Activated T-helper 1 cell treated with anti-CD3 and anti-CD28 coated beads, Interleukin-12 subunit alpha, Interleukin-12 subunit beta, Interleukin-2, Interleukin-4 antibody, amounts not matched to agents 30 ng/mL and 10 ng/mL and 1 ng/mL, durations not matched to agents 14 hours and 24 hours and 36 hours (primary cell): ENCODE results near the gene GAP43. TPM values are rescaled to one million over a fixed set of nuclear protein-coding genes. Genes with fewer than 3 reads are reported as not detected.
A peak's percentile ranks its signal among the peaks of the same experiment; 100 is the strongest.

Experiments used
- DNase-seq: peaks from one replicate; pipeline ENCODE4 v3.0.0; 2021; ENCODE audit warnings: low spot score
- H3K27ac Mint-ChIP-seq: one replicate; pipeline ENCODE4 v1.8.0; 2021; ENCODE audit warnings: mild to moderate bottlenecking, mixed read lengths
- H3K27me3 Mint-ChIP-seq: one replicate; pipeline ENCODE4 v1.8.0; 2022; ENCODE audit warnings: mild to moderate bottlenecking, moderate library complexity, mixed read lengths; ENCODE audit not compliant: insufficient read depth
- H3K36me3 Mint-ChIP-seq: one replicate; pipeline ENCODE4 v1.8.0; 2021; ENCODE audit warnings: low read depth, mixed read lengths
- H3K4me1 Mint-ChIP-seq: one replicate; pipeline ENCODE4 v1.8.0; 2021; ENCODE audit warnings: low read depth, mixed read lengths
- H3K4me3 Mint-ChIP-seq: one replicate; pipeline ENCODE4 v1.8.0; 2021; ENCODE audit warnings: mild to moderate bottlenecking, moderate library complexity, mixed read lengths
- H3K9me3 Mint-ChIP-seq: one replicate; pipeline ENCODE4 v1.8.0; 2021; ENCODE audit warnings: mixed read lengths
- intact Hi-C: fragments of 100-400 bp; cut with micrococcal nuclease; formaldehyde crosslinking; loops from one replicate; pipeline ENCODE4 v1.15.1; 2024
- total RNA-seq: library from RNA; stranded (reverse); gene quantifications from 2 replicates; pipeline ENCODE4 v1.2.3, GENCODE V29; 2022

Gene GAP43
- total RNA-seq, 1 donor from 2014 or later, result not detected

DNA sequence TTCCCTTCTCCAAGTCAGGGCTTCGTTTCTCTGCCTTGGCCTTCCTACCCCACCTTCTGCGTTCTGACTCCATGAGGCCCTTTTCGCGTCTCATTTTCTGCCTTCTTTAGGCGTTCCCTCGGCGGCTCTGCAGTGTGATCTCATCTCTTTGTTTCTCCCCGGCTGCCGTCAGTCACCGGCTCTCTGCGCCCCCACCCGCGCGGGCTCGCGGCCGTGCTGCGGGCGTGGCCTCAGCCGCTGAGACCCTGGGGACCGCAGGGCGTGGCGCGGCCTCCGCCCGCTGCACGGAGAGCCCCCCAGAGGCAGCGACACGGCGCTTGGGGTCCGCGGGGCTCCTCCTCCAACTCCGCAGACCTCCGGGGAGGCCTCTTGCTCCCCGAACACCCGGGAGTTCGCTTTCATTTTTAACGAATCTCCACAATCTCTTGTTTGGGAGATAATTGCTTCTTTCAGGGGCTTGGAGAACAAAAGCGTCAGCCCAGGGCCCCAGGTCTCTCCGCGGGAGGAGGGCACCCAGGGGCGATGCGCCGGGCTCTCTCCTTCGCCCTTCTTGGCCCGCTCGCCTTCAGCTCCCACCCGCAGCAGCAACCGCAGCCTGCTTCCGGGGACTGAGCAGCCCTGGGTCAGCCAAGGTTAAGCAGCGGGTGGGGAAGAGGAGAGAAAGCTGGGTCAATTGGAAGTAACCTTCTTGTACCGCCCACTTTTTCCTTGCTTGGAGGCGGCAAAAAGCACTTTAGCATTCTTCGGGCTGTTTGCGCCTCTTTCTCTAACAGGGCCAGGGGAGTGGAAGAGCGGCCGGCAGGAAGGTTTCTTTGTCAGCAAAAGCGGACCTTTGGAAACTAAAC, 35.2 kb downstream of the GAP43 start:
- peaks cover 9% of the 10 kb centered on the region for H3K27me3 Mint-ChIP-seq
- peaks cover 32% of the 10 kb centered on the region for H3K4me1 Mint-ChIP-seq
- intact Hi-C loops, result loop anchor here (1.0 to 10.0 kb wide), 4 partner anchors 126 to 1602 kb away; partner anchors contain the start of genes CCDC191, QTRT2 and ZBTB20
- peak; percentile 69 for DNase-seq
- H3K36me3 Mint-ChIP-seq, result no peaks in the 10 kb centered on the region
- H3K9me3 Mint-ChIP-seq, result no peaks in the 10 kb centered on the region
- H3K4me3 Mint-ChIP-seq, result peak overlapping the region; percentile 86
- H3K27ac Mint-ChIP-seq, result peak overlapping the region; percentile 90

DNA sequence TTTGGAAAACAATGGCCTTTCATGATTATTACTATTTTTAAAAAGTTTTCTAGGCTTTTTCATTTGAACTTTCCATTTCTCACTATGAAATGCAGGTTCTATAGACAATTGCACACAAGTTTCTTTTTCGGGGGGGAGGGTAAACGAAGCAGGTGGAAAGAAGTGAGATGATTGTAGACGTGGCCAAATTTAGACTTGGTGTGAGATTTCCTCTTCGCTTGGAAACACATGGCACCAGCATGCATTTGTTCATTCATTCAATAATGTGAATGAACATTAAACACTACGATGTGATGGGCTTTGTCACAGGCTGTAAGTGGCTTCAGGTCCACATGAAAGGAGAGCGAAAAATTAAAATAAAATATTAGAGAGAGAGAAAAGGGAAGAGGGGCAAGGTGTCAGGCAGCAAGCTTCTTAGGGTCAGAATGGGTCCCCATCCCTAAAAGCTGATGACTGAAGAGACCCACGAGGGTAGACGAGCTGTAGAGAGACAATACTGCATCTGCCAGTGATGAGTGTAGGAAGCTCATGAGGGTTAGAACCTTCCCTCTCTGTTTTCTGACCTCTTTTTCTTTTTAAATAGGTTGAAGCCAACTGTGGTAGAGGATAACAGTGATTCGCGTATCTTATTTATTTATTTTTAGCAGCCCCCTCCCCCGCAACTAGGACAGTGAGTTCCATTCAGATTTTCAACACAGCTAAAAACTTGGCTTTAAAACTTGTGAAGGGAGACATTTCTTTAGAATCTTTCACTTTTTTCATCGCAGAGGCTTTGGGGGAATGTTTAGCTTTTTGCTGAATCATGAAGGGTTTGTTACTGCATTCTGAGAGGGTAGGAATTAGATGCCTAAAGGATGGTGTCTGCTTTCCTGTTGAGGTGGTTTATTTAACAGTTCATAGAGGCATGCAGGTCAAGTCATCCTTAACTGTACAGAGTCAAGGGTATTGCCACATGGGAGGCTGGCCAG, 36.2 kb downstream of the GAP43 start:
- peak overlapping the region; percentile 40 for H3K27ac Mint-ChIP-seq
- H3K36me3 Mint-ChIP-seq, result no peaks in the 10 kb centered on the region
- peaks cover 32% of the 10 kb centered on the region for H3K4me1 Mint-ChIP-seq
- DNase-seq, result no peak
- peak overlapping the region; percentile 31 for H3K4me3 Mint-ChIP-seq
- peaks cover 9% of the 10 kb centered on the region for H3K27me3 Mint-ChIP-seq
- intact Hi-C loops, result loop anchor here (2.0 to 10.0 kb wide), 3 partner anchors 125 to 513 kb away; partner anchors contain the start of gene ZBTB20
- no peaks in the 10 kb centered on the region for H3K9me3 Mint-ChIP-seq

DNA sequence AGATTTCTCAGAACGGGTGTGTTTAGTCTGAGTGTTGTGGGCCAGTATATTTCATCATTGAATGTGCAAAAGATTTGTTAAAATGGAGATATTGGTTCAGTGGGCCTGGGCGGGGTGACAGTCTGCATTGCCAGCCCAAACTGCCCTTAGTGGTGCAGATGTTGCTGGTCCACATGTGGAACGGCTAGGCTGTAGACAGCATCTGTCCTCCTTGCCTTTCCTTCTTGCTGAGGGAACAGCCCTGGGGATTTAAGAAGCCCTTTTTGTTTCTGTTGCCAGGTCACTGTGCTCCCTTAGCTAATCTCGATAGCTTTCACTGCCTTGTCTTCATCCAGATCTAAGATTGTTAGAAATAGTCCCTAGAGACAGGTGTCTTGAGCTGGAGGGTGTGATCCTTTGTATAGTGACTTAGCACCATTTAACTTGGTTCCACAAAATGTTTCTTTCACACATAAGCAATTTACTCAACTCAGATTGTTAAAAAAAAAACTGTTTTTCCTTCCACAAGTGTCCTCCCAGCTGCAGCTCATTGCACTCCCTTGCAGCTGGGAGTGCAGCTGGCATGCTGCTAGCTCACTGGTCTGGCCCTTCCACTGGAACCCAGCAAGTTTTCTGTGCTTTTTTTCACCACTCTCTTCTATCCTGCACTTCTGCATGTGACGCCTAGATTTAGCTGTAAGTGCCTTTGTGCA, 37.5 kb downstream of the GAP43 start:
- H3K36me3 Mint-ChIP-seq, result no peaks in the 10 kb centered on the region
- H3K27me3 Mint-ChIP-seq, result peaks cover 11% of the 10 kb centered on the region
- H3K9me3 Mint-ChIP-seq, result no peaks in the 10 kb centered on the region
- DNase-seq, result no peak
- H3K4me1 Mint-ChIP-seq, result peaks cover 32% of the 10 kb centered on the region
- no peak overlapping the region for H3K27ac Mint-ChIP-seq
- no peak overlapping the region for H3K4me3 Mint-ChIP-seq
- intact Hi-C loops, result no loop called here

DNA sequence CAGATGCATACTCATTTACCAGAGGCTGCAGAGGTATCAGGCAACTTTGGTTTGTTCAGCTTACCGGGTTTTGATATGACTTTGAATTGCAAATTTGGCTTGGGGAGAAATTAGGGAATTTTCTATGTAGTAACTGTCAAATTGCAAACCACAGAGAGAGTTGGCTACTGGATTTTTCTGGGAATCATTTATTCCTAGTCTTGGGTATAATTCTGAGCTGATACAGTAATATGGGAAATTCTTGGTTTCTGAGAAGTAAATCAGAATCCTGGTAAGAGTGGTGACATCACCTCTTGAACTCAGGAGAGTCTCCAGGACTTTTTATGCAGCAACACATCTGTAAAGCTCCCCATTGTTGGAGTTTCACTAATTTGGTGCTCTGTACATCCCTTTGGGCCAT, 39.0 kb downstream of the GAP43 start:
- Mint-ChIP-seq H3K4me3 (no peak overlapping the region), H3K27me3 (peaks cover 11% of the 10 kb centered on the region), H3K27ac (no peak overlapping the region), H3K36me3 (no peaks in the 10 kb centered on the region), H3K9me3 (no peaks in the 10 kb centered on the region), H3K4me1 (peaks cover 21% of the 10 kb centered on the region)
- no peak for DNase-seq
- intact Hi-C loops, result no loop called here

DNA sequence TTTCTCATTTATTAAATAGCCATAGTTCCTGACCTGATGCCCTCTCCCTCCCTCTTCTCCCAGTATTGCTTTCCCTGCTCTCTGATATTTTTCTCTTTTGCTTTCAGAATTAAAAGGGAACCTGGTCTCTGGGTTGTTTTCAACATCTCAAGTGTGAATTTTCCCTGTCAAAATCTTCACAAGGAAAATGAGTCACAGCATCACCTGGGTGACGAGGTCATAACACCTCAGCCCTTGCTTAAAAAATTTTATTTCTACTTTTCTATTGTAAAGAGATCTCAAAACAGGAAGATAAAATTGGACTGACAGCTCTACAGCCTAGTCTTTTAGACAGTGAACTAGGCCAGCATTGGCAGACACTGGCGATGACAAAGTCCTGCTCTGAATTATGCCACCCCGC, 40.1 kb downstream of the GAP43 start:
- no peak overlapping the region for H3K27ac Mint-ChIP-seq
- H3K36me3 Mint-ChIP-seq, result no peaks in the 10 kb centered on the region
- no peak for DNase-seq
- no peaks in the 10 kb centered on the region for H3K9me3 Mint-ChIP-seq
- no peak overlapping the region for H3K4me3 Mint-ChIP-seq
- peaks cover 12% of the 10 kb centered on the region for H3K4me1 Mint-ChIP-seq
- intact Hi-C loops, result no loop called here
- H3K27me3 Mint-ChIP-seq, result peaks cover 11% of the 10 kb centered on the region

DNA sequence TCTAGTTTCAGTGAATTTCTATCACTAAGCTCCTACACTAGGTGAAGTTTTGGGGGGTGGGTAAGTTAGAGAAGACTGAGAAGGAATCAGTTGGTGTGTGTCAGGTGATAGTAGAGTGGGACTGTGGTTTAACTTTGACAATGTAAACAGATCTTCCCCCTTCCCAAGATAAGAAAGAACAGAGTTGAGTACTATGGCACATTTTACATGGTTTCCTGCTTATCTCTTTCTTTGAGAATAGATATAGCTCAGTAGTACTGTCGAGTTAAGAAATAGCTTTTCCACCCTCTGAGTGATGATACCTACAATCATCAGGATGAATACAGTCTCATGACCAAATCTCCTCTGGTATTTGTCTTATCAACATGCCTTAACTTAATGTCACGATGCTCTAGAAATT, 42.8 kb downstream of the GAP43 start:
- no peak for DNase-seq
- peaks cover 5% of the 10 kb centered on the region for H3K27me3 Mint-ChIP-seq
- H3K36me3 Mint-ChIP-seq, result no peaks in the 10 kb centered on the region
- intact Hi-C loops, result no loop called here
- no peak overlapping the region for H3K27ac Mint-ChIP-seq
- H3K4me3 Mint-ChIP-seq, result no peak overlapping the region
- no peaks in the 10 kb centered on the region for H3K9me3 Mint-ChIP-seq
- no peaks in the 10 kb centered on the region for H3K4me1 Mint-ChIP-seq

DNA sequence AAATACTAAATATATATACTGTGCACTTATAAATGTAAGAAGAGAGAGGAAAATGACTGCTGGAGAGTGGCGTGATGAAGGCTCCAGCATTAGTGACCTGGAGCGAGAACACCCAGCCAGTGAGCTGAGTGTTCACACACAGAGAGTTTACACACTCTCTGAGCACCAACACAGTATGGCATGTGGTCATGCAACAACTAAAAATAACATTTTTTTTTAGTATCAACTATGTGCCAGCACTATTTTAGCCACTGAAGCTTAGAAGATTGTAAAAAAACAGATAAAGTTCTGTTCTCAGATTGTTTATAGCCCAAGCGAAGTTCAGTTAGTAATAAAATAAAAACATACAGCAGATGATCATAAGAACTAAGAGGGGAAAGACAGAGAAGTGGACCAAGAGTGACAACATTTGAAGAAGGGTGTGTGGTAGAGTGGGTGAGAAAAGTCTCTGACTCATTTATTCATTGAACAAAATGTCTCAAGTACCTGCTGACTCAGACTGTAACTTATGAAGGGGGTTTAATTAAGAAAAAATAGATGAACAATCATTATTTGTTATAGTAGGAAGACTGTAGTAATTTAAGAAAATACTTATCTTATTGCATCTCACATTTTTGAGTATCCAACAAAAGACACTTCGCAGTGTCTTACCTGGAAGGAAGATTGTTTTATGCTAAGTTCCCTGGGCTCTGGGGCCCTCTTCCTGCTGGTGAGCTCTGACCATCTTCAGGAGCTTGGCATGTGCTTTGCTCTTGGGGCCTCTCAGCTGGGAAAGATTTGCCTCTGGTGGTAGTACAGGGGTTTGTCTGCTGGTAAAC, 43.8 kb downstream of the GAP43 start:
- Mint-ChIP-seq H3K27me3 (peaks cover 4% of the 10 kb centered on the region), H3K4me3 (no peak overlapping the region), H3K9me3 (no peaks in the 10 kb centered on the region), H3K27ac (no peak overlapping the region), H3K4me1 (no peaks in the 10 kb centered on the region), H3K36me3 (no peaks in the 10 kb centered on the region)
- no peak for DNase-seq
- intact Hi-C loops, result no loop called here

DNA sequence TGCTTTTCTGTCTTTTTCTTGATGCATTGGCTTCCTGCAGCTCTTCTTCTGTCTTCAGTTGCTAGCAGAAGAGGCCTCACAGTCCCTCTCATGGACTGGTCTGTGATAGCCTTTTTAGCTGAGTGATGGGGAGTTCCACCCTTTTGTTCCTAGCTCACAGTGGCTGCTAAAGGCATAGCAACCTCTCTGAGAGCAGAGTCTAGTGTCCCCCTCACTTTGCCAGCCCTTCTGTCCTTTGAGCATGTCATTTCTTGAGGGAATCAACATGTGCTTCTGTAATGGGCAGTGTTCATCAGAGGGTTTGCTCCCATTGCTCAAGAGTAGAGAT, 44.4 kb downstream of the GAP43 start:
- DNase-seq, result no peak
- intact Hi-C loops, result no loop called here
- Mint-ChIP-seq H3K9me3 (no peaks in the 10 kb centered on the region), H3K4me3 (no peak overlapping the region), H3K27ac (no peak overlapping the region), H3K27me3 (peaks cover 2% of the 10 kb centered on the region), H3K36me3 (no peaks in the 10 kb centered on the region), H3K4me1 (no peaks in the 10 kb centered on the region)

DNA sequence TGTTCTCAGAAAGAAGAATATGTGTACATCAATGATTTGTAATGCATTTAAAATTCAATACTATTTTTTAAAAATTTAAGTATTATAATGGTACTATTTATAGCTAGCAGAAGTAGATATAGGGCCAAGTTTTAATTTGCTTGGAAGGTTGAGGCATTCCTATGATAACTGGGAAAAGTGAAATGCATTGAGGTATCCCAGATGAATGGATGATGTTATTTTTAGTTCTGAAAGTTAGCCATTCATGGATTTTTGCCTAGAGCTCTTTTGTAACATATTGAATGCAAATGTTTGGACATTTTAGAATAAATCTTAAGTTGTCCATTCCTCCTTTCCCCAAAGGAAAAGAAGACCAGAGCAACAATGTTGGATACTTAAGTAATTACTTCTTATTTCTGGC, 47.6 kb downstream of the GAP43 start:
- peaks cover 3% of the 10 kb centered on the region for H3K27me3 Mint-ChIP-seq
- H3K9me3 Mint-ChIP-seq, result no peaks in the 10 kb centered on the region
- no peaks in the 10 kb centered on the region for H3K36me3 Mint-ChIP-seq
- intact Hi-C loops, result no loop called here
- no peak overlapping the region for H3K4me3 Mint-ChIP-seq
- H3K27ac Mint-ChIP-seq, result no peak overlapping the region
- no peak for DNase-seq
- H3K4me1 Mint-ChIP-seq, result no peaks in the 10 kb centered on the region

DNA sequence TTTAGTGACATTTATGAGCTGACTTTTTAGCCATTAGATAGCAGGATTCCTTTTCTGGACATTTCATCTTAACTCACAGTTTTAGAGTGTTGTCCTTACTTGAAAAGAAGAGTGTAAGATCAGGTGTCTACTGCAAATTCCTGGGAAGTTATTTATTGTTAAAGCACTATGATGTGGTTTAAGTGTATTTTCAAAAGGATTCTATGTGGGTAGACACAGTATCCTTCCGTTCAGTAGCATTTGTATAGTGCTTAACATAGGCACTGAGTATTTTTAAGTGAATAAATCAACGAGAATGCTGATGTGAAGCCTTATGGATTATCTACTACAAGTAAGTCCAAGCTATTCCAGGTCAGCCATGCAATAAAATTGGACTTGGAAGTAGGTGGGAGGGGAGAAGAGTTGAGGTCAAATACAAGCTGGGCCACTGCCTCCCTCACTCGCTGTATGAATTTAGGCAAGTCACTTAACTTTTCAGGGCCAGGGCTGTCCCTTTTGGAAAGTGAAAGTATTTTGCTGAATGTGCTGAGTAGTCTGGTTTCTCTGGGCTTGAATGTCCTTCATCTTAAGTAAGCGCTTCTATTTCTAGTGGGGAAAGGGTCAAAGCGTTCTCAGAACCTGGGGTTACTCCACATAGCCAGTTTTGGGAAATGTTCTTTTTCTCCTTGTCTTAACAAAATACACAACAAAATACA, 48.6 kb downstream of the GAP43 start:
- H3K27ac Mint-ChIP-seq, result no peak overlapping the region
- no peaks in the 10 kb centered on the region for H3K9me3 Mint-ChIP-seq
- DNase-seq, result no peak
- no peak overlapping the region for H3K4me3 Mint-ChIP-seq
- H3K4me1 Mint-ChIP-seq, result no peaks in the 10 kb centered on the region
- no peaks in the 10 kb centered on the region for H3K36me3 Mint-ChIP-seq
- H3K27me3 Mint-ChIP-seq, result peaks cover 3% of the 10 kb centered on the region
- intact Hi-C loops, result no loop called here

DNA sequence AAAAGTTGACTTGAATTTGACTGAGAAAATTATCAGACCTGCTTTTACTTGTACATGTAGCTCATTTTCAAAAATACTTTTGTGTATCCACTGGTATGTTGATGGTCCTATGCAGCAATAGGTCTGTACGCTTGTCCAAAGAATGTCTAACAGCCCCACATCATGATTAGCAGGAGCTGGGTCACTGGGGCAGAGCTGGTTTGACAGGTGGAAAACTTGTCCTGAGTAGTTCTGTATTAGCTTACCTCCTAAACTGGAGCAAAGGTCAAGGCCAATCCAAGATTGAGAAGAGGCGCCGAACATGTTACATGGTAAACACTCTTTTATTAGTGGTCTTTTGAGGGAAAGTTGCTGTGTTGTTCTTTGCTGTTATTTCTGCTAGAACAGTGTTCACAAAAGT, 50.6 kb downstream of the GAP43 start:
- Mint-ChIP-seq H3K27me3 (peaks cover 9% of the 10 kb centered on the region), H3K36me3 (no peaks in the 10 kb centered on the region), H3K4me1 (no peaks in the 10 kb centered on the region), H3K27ac (no peak overlapping the region), H3K9me3 (no peaks in the 10 kb centered on the region), H3K4me3 (no peak overlapping the region)
- no peak for DNase-seq
- intact Hi-C loops, result no loop called here

DNA sequence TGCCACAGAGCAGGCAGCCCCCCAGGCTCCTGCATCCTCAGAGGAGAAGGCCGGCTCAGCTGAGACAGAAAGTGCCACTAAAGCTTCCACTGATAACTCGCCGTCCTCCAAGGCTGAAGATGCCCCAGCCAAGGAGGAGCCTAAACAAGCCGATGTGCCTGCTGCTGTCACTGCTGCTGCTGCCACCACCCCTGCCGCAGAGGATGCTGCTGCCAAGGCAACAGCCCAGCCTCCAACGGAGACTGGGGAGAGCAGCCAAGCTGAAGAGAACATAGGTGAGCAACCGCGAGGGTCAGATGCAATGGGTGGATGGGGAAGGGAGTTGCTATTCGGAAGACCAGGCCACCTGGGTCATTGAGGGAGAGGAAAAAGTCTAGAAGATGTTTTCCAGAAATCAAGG, 53.0 kb downstream of the GAP43 start:
- intact Hi-C loops, result no loop called here
- Mint-ChIP-seq H3K36me3 (no peaks in the 10 kb centered on the region), H3K4me3 (no peak overlapping the region), H3K27me3 (peaks cover 16% of the 10 kb centered on the region), H3K9me3 (no peaks in the 10 kb centered on the region), H3K27ac (no peak overlapping the region), H3K4me1 (no peaks in the 10 kb centered on the region)
- no peak for DNase-seq
